ENCODE measurements around the gene WDR91.

WDR91 gene

GRCh38 chr7:135189961-135190360, 21.4 kb downstream of the WDR91 start:
- TF ChIP-seq CTCF (IDR thresholded peaks at IDR 0.05; ENCODE audit: insufficient read depth, missing control alignments) = no peak
- no peak for FAIRE-seq
- DNase-seq (ENCODE audit: insufficient read length, low spot score) = no peak

- DNase-seq (ENCODE audit: insufficient read length, low spot score) (no peak), FAIRE-seq (no peak)
- TF ChIP-seq CTCF (IDR thresholded peaks at IDR 0.05; ENCODE audit: insufficient read depth, missing control alignments) = no peak
Observed at GRCh38 chr7:135189221-135189662, 22.1 kb downstream of the WDR91 start.

- TF ChIP-seq CTCF (IDR thresholded peaks at IDR 0.05; ENCODE audit: insufficient read depth, missing control alignments) = no peak
- no peak for FAIRE-seq
Observed at GRCh38 chr7:135188298-135188984, 22.9 kb downstream of the WDR91 start.

GRCh38 chr7:135186841-135187253, 24.5 kb downstream of the WDR91 start:
- TF ChIP-seq CTCF (IDR thresholded peaks at IDR 0.05; ENCODE audit: insufficient read depth, missing control alignments) = no peak
- FAIRE-seq (no peak), DNase-seq (ENCODE audit: insufficient read length, low spot score) (no peak)

More at GRCh38 chr7:135188298-135188984, 22.9 kb downstream of the WDR91 start:
- DNase-seq (ENCODE audit: insufficient read length, low spot score) = no peak

- TF ChIP-seq CTCF (IDR thresholded peaks at IDR 0.05; ENCODE audit: insufficient read depth, missing control alignments) = no peak
- FAIRE-seq (no peak), DNase-seq (ENCODE audit: insufficient read length, low spot score) (no peak)
Observed at GRCh38 chr7:135186261-135186540, 25.1 kb downstream of the WDR91 start.

GRCh38 chr7:135185471-135186260, 25.7 kb downstream of the WDR91 start:
- no peak for TF ChIP-seq CTCF (IDR thresholded peaks at IDR 0.05; ENCODE audit: insufficient read depth, missing control alignments)
- DNase-seq (ENCODE audit: insufficient read length, low spot score) (no peak), FAIRE-seq (no peak)
